ENCODE results near the gene NR6A1.

The NR6A1 gene

DNA sequence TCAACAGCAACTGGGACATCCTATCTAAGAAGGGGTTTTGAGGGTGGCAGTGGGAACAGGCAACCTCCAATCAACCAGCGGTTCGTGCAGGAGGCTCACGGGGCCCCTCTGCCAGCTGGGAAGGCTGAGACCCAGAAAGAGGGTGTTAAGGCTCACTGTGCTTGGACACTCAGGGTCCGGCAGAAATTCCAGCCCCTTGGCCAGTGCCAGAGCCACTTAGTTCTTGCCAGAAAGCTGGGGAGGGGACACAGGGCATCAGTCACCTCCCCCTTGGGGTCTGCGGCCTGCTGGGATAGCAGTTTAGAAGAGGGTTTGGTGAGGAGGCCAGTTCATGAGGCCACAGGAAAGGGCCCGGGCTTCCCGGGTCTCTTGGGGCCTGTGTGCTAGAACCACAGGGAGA is 300.4 kb downstream of the NR6A1 start:
- DNase-seq (ENCODE audit: low read depth in 2 of 2) = no peak

- DNase-seq (ENCODE audit: low read depth in 2 of 2) = no peak
Observed at GRCh38 chr9:124470306-124470705, 300.8 kb downstream of the NR6A1 start.

DNA sequence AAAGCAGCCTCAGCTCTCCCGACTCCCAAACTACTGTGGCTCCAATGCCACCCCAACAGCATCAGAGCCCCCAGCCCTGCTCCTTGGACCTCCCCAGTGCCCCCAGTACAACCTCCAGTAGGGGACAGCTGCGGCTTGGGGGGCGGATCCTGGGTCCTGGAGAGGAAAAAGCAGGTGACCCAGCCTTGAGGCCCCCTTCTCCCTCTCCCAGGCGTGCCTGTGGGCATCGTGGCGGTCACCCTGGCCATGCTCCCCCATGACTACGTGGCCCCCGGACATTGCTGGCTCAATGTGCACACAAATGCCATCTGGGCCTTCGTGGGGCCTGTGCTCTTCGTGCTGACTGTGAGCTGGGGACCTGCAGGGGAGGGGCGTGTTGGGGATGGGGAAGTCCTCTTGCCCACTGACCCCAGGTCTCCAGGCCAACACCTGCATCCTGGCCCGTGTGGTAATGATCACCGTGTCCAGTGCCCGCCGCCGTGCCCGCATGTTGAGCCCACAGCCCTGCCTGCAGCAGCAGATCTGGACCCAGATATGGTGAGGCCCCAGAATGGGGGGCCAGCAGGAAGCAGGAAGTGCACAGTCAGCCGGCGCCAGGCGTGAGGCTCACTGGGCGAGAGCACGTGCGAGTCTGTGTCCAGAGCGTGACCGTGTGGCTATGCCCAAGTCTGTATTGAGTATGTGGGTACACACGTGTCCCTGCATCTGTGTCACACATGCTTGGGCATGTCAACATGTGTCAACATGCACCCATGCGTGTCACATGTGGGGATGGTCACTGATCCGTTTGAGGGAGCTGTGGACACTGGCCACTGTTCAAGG is 301.9 kb downstream of the NR6A1 start:
- DNase-seq (ENCODE audit: low read depth in 2 of 2) = no peak

- no peak for DNase-seq (ENCODE audit: low read depth in 2 of 2)
Observed at GRCh38 chr9:124468061-124468740, 302.9 kb downstream of the NR6A1 start.

DNA sequence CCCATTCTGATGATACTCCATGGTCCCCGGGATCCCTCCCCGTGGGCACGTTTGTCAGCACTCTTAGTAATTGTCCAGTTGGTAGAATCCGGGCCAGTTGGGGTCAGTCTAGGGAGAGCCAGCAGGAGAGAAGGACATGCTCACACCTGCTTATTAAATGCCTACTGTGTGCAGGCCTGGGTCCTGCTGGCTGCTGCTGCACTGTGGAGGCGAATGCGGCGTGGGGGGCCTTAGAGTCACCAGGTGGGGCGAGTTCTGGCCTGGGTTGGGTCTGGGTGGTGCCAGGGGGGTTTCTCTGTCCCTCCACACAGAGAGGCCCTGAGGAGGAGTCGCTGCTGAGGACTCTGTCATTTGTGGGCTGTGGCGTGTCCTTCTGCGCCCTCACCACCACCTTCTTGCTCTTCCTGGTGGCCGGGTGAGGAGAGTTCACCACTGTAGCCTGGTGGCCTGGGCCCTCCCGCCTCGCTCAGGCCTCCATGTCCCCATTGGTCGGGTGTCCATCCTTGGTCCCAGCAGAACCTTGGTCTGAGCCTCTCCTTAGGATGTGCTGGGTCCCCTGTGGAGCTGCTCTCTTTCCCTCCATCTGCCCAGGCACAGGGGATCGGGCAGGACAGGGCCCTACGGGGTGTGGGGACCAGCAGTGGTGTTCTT is 303.6 kb downstream of the NR6A1 start:
- DNase-seq (ENCODE audit: low read depth in 2 of 2) = no peak

Data from activated CD4-positive, alpha-beta T cell treated with anti-CD3 and anti-CD28 coated beads for 24 hours (primary cell).